ENCODE data around the gene GLRX. TPM values are rescaled to one million over a fixed set of nuclear protein-coding genes. Genes with fewer than 3 reads are reported as not detected.
"Not testable (repeated sequence)": the region's sequence is repeated elsewhere in the genome, so short reads cannot be mapped to it uniquely, and the experiment has no call there.

Gene GLRX
- total RNA-seq, 2 donors from 2014 or later: 28.4 to 48.4 TPM

DNA sequence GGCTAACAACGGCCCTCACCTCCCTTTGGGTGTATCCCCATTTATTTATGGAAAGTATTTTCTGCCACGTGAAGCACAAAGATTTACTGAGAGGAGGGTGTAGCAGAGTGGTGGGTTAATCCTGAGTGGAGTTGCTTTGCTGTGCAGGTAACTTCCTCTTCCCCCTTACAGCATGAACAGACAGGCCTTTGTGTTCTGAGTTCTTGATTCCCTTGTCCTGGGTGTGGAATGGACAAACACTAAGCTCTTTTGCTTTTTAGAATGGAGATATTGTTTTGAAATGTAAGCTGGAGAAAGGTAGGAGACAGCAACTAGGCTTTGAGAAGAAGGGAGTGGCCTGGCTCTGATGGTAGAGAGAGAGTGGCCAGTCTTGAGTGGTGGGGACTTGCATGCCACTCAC, 17.1 kb upstream of the GLRX start:
- ATAC-seq (no peak), DNase-seq (ENCODE audit: low spot score in 2 of 2) (no peak)
- Mint-ChIP-seq H3K36me3 (no peaks in the 10 kb centered on the region), H3K9me3 (no peaks in the 10 kb centered on the region), H3K27ac (no peak overlapping the region)

- DNase-seq (ENCODE audit: low spot score in 2 of 2) (no peak), ATAC-seq (no peak)
- no peak overlapping the region for H3K27ac Mint-ChIP-seq
- no peaks in the 10 kb centered on the region for H3K9me3 Mint-ChIP-seq
- H3K36me3 Mint-ChIP-seq: no peaks in the 10 kb centered on the region
These were observed 16.0 kb upstream of the GLRX start for GRCh38 chr5:95838556-95838955.

- Mint-ChIP-seq H3K9me3 (no peaks in the 10 kb centered on the region), H3K27ac (no peak overlapping the region), H3K36me3 (no peaks in the 10 kb centered on the region)
- DNase-seq (ENCODE audit: low spot score in 2 of 2) (no peak), ATAC-seq (no peak)
These were observed 15.5 kb upstream of the GLRX start for GRCh38 chr5:95838001-95838520.

- no peak for DNase-seq (ENCODE audit: low spot score in 2 of 2)
- no peaks in the 10 kb centered on the region for H3K36me3 Mint-ChIP-seq
- no peak for ATAC-seq
- H3K27ac Mint-ChIP-seq: no peak overlapping the region
- no peaks in the 10 kb centered on the region for H3K9me3 Mint-ChIP-seq
These were observed 15.0 kb upstream of the GLRX start for GRCh38 chr5:95837492-95837891.

DNA sequence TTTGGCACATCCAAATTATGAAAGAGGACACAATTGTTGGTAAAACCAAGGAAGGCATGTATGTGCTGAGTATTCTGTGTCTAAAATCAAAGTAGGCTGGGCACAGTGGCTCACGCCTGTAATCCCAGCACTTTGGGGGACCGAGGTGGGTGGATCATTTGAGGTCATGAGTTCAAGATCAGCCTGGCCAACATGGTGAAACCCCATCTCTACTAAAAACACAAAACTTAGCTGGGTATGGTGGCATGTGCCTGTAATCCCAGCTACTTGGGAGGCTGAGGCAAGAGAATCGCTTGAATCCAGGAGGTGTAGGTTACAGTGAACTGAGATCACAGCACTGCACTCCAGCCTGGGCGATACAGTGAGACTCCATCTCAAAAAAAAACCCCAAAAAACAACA, 14.4 kb upstream of the GLRX start:
- not testable (repeated sequence) for H3K27ac Mint-ChIP-seq, ATAC-seq, H3K9me3 Mint-ChIP-seq

GRCh38 chr5:95836544-95836943, 14.0 kb upstream of the GLRX start:
- Mint-ChIP-seq H3K36me3 (no peaks in the 10 kb centered on the region), H3K9me3 (no peaks in the 10 kb centered on the region), H3K27ac (no peak overlapping the region)
- ATAC-seq (no peak), DNase-seq (ENCODE audit: low spot score in 2 of 2) (no peak)

More for the DNA sequence above, 14.4 kb upstream of the GLRX start:
- DNase-seq (ENCODE audit: low spot score in 2 of 2); H3K36me3 Mint-ChIP-seq: not testable (repeated sequence)

GRCh38 chr5:95835682-95836385, 13.3 kb upstream of the GLRX start:
- H3K36me3 Mint-ChIP-seq: no peaks in the 10 kb centered on the region
- H3K27ac Mint-ChIP-seq: peak overlapping the region; percentile 78 to 98
- DNase-seq (ENCODE audit: low spot score in 2 of 2): no peak
- ATAC-seq: no peak
- H3K9me3 Mint-ChIP-seq: no peaks in the 10 kb centered on the region

DNA sequence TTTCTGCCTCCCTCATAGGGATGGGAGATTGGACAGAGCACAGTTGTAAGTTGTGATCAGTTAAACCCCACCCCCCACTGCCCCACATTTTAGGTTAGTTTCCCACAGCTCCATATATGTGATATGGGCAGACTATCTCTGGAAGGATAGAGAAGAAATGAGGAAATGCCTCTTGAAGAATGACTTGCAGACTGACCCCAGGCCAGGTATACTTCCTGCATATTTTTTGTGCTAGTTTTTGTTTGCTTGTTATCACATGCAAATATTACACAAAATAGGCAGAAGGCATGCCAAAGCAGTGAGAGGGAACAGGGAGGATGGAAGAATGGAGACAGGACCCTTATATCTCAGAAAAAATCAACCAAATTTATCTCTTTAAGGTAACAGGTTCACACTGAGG, 10.1 kb upstream of the GLRX start:
- Mint-ChIP-seq H3K9me3 (no peaks in the 10 kb centered on the region), H3K27ac (no peak overlapping the region), H3K36me3 (no peaks in the 10 kb centered on the region)
- ATAC-seq: no peak
- DNase-seq (ENCODE audit: low spot score in 2 of 2): no peak

DNA sequence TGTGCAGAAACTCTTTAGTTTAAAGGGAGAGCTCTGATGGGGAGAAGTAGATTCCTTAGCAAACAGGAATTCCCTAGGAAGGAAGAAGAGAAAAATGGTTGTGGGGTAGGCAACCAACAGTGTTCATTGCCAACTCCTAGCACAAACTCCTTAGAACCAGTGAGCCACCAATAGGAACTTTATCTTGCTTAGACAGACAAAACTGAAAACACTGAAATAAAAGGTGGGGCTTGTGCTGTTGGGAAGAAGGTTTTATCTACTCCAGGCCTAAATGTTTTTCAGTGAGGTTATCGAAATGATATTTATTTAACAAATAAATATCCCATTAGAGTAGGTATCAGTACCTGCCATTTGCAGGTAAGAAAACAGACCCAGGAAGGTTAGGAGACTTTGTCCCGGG, 7.7 kb upstream of the GLRX start:
- ATAC-seq (no peak), DNase-seq (ENCODE audit: low spot score in 2 of 2) (no peak)
- Mint-ChIP-seq H3K27ac (no peak overlapping the region), H3K9me3 (no peaks in the 10 kb centered on the region), H3K36me3 (no peaks in the 10 kb centered on the region)

- no peak for DNase-seq (ENCODE audit: low spot score in 2 of 2)
- Mint-ChIP-seq H3K36me3 (no peaks in the 10 kb centered on the region), H3K27ac (no peak overlapping the region), H3K9me3 (no peaks in the 10 kb centered on the region)
- no peak for ATAC-seq
These were observed 5.3 kb upstream of the GLRX start for GRCh38 chr5:95827892-95828246.

DNA sequence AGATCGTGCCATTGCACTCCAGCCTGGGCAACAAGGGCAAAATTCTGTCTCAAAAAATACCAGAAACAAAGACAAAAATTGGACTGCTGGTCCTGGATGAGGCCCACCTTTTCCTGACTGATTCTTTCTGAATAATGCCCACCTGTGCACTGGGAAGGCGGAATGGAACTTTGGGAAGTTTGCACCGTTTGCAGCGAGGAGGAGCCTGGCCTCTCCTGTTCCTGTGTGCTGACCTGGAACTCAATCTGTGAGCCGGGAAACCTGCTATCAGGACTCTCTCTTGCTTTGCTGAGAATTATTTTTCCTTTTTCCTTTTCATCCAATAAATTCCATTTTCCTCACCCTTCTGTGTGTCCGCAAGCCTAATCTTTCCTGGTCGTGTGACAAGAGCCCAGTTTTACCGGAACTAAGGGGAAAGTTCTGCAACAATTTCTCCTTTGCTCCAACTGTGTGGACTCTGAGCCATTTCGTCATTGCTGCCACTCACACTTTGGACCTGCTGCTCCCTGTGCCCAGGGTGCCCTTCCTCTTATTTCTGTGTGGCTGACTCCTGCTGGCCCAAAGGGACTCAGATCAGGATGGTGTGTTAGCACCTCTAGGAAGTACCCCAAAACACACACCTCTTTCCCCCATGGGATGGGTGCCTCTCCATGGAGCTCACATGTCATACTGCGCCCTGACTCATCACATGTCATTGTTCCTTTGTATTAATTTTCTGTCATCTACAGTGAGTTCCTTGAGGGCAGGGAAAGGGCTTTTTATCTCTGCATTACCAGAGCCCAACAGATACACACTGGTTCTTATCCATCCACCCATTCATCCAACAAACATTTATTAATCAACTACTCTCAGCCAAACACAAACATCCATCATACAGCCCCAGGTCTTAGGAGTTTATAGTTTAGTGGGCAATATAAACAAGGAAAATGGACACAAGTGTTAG, 4.7 kb upstream of the GLRX start:
- DNase-seq (ENCODE audit: low spot score in 2 of 2): no peak
- Mint-ChIP-seq H3K27ac (no peak overlapping the region), H3K36me3 (peaks cover 0 to 3% of the 10 kb centered on the region in 2 donors), H3K9me3 (no peaks in the 10 kb centered on the region)
- ATAC-seq: no peak

DNA sequence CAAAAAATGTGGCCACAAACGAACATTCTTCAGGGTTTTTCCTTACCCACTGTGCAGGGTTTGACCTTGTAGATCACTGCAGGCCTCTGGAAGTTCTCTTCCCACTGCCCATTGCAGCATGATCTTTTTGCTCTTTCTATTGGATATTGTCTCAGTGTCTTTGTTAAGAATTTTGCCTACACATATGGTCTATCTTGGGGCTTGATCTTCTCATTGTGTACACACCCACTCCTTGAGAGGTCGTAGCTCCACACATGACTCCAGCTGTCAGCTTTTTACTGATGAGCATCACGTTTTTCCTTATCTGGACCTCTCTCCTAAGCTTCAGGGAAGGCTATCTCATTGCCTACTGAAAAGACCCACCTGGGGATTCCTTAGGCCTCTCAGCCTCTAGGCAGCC, 3.0 kb upstream of the GLRX start:
- H3K27ac Mint-ChIP-seq: peak overlapping the region in 1 of 2 donors; percentile 5
- ATAC-seq: no peak
- peaks cover 5 to 15% of the 10 kb centered on the region in 2 donors for H3K36me3 Mint-ChIP-seq
- no peaks in the 10 kb centered on the region for H3K9me3 Mint-ChIP-seq
- DNase-seq (ENCODE audit: low spot score in 2 of 2): no peak

DNA sequence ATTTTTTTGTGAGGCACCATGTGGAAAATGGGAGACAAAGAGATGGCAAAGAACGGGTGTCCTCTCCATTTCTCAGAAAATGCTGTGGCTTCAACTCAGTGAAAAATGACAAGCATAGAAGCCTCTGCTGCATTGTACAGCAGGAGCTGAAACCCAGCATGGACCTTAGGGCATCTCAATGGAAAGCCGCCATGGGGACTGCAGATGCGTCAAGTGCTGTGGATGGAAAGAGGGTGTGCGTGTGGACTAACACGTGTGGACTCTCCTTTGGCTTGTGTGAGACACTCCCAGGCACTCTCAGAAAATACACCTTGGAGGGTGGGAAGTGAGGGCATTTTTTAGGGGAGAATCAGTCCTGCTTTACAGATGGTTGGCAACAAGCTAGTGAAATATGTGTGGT, 2.2 kb upstream of the GLRX start:
- DNase-seq (ENCODE audit: low spot score in 2 of 2) (no peak), ATAC-seq (no peak)
- Mint-ChIP-seq H3K9me3 (no peaks in the 10 kb centered on the region), H3K36me3 (peaks cover 5 to 15% of the 10 kb centered on the region in 2 donors), H3K27ac (peak overlapping the region; percentile 86 to 96)

- DNase-seq (ENCODE audit: low spot score in 2 of 2): peak in 1 of 2 donors; percentile 79
- Mint-ChIP-seq H3K36me3 (peaks cover 5 to 15% of the 10 kb centered on the region in 2 donors), H3K27ac (peak overlapping the region; percentile 86 to 96), H3K9me3 (no peaks in the 10 kb centered on the region)
- ATAC-seq: peak; percentile 65 to 70
These were observed 1.4 kb upstream of the GLRX start for GRCh38 chr5:95823738-95824609.

DNA sequence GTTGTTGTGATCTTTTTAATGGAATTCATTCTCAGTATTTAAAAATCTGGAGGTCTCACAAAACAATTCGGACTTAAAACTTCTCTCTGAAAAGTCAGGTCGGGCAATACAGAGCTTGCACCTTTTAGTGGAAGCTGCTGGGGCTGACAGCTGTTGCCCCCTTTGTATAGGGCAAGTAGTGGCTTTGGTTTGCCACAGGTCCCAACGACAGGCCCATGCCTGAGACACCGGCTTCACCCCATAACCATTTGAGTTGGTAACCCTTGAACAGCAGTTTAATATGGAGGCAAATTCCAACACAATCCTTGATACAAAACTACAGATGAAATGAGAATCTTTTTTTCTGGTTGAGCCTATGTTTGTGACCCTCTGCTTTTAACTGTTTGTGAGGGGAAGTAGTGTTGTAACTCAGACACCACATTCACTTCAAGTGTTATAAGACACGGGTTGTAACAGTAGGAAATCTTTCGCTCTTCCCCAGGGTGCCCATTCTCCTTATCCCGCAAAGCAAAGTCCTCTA, 752 bp upstream of the GLRX start:
- Mint-ChIP-seq H3K36me3 (peaks cover 5 to 15% of the 10 kb centered on the region in 2 donors), H3K27ac (peak overlapping the region; percentile 86 to 96), H3K9me3 (no peaks in the 10 kb centered on the region)
- no peak for ATAC-seq
- DNase-seq (ENCODE audit: low spot score in 2 of 2): no peak

DNA sequence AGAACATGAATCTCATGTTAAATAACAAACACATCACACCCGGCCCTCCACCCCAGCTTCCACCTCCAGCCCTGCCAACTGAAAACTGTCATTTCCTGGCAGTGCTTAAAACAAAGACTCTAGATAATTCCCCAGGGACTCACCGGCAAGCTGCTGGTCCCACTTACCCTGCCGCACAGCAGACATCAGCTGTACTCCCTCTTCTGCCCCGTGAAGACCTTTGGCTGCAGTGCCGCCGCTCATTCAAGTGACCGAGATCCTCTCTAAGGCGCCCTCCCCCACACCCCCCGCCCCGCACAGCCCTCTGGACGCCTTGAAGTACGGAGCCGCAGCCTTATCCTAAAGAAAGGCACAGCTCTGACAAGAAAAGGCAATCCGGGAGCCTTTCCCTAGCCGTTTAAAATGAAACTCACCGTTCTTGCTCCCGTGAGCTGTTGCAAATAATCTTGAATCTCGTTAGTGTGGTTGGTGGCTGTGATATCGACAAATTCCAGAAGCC, 434 bp downstream of the GLRX start:
- ATAC-seq: peak; percentile 14 to 26
- Mint-ChIP-seq H3K27ac (peak overlapping the region; percentile 86 to 96), H3K9me3 (no peaks in the 10 kb centered on the region), H3K36me3 (peaks cover 5 to 15% of the 10 kb centered on the region in 2 donors)
- no peak for DNase-seq (ENCODE audit: low spot score in 2 of 2)
